Breast epithelium (tissue), 4 donors: Measurements from ENCODE around the gene HIP1. TPM values are rescaled to one million over a fixed set of nuclear protein-coding genes. Genes with fewer than 3 reads are reported as not detected.
"Not testable (repeated sequence)": the region's sequence is repeated elsewhere in the genome, so short reads cannot be mapped to it uniquely, and the experiment has no call there.

Experiments used
- DNase-seq, 2 donors: peaks; one replicate each; pipeline ENCODE4 v3.0.0-alpha.2; 2019; ENCODE audit warnings: low spot score in 2 of 2
- H3K27ac ChIP-seq, 2 donors: fragments of 200-600 bp; sonication (generic) in 1 of 2; one replicate each; pipeline ENCODE4 v1.5.1; 2016 to 2019; ENCODE audit warnings: mild to moderate bottlenecking in 1 of 2
- H3K27me3 ChIP-seq, 2 donors: fragments of 200-600 bp; sonication (generic) in 1 of 2; one replicate each; pipeline versions ENCODE4 v1.5.1 to v1.6.0; 2017 to 2019; ENCODE audit warnings: control low read depth in 1 of 2, mild to moderate bottlenecking in 1 of 2
- H3K36me3 ChIP-seq: fragments of 200-600 bp; one replicate; pipeline ENCODE4 v1.5.1; 2019
- H3K4me1 ChIP-seq, 2 donors: fragments of 200-600 bp; sonication (generic); one replicate each; pipeline ENCODE4 v1.5.1; 2016 to 2019; ENCODE audit warnings: control low read depth in 1 of 2
- H3K4me3 ChIP-seq, 3 donors: fragments of 200-600 bp; sonication (generic); 1 replicate in 2 of 3; 2 replicates in 1 of 3; pipeline ENCODE4 v1.5.1; 2016 to 2019; ENCODE audit warnings: mild to moderate bottlenecking in 3 of 3, moderate library complexity in 2 of 3
- H3K9me3 ChIP-seq, 2 donors: fragments of 200-600 bp; sonication (generic) in 1 of 2; one replicate each; pipeline ENCODE4 v1.5.1; 2016 to 2019; ENCODE audit warnings: control low read depth in 1 of 2
- POLR2A ChIP-seq: fragments of 450-650 bp; IDR thresholded peaks from one replicate; pipeline ENCODE4 v1.6.1; 2016; ENCODE audit warnings: antibody characterized with exemption, mild to moderate bottlenecking, moderate library complexity
- POLR2AphosphoS5 ChIP-seq, 3 donors: sonication (generic); formaldehyde crosslinking; IDR thresholded peaks; one replicate each; pipeline ENCODE4 v1.6.1; 2017; ENCODE audit warnings: antibody characterized with exemption in 3 of 3
- intact Hi-C: fragments of 100-400 bp; cut with DNase I; formaldehyde crosslinking; loops from one replicate; pipeline ENCODE4 v1.15.1; 2023; ENCODE audit warnings: low total_unique reads
- total RNA-seq, 3 donors: library from RNA; depleted of rRNA; stranded (reverse); fragments of >200 nt; gene quantifications; one replicate each; pipeline ENCODE4 v1.1.0, GENCODE V29; 2016
- TF ChIP-seq, protein P1 (sequence below), 3 donors: fragments of 450-650 bp; IDR thresholded peaks; one replicate each; pipeline ENCODE4 v1.5.1; 2016 to 2017; ENCODE audit warnings: antibody characterized with exemption in 3 of 3, mild to moderate bottlenecking in 3 of 3, moderate library complexity in 3 of 3

The HIP1 gene
- total RNA-seq, 3 donors from 2014 or later = 20.6 to 24.6 (median 23.8) TPM

DNA sequence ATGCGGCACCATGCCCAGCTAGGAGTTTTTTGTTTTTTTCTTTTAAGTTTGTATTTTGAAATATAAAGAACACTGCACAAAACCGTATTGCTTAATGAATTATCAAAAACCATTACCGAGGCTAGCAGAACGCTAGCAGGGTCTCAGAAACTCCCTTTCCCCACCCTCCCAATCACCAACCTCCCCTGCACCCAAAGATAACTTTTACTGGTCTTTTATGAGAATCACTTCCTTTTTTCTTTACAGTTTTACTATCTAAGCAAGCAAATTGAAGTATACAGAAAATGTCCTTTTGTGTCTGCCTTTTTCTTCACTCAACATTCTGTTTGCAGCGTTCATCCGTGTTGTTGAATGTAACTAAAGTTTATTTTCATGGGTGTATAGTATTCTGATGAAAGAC lies 13.4 kb downstream of the HIP1 start:
- DNase-seq = no peak
- Histone ChIP-seq H3K36me3 (no peaks in the 10 kb centered on the region), H3K9me3 (no peaks in the 10 kb centered on the region), H3K4me3 (no peak overlapping the region), H3K4me1 (no peaks in the 10 kb centered on the region), H3K27me3 (no peaks in the 10 kb centered on the region), H3K27ac (no peak overlapping the region)
- TF ChIP-seq, protein P1, sequence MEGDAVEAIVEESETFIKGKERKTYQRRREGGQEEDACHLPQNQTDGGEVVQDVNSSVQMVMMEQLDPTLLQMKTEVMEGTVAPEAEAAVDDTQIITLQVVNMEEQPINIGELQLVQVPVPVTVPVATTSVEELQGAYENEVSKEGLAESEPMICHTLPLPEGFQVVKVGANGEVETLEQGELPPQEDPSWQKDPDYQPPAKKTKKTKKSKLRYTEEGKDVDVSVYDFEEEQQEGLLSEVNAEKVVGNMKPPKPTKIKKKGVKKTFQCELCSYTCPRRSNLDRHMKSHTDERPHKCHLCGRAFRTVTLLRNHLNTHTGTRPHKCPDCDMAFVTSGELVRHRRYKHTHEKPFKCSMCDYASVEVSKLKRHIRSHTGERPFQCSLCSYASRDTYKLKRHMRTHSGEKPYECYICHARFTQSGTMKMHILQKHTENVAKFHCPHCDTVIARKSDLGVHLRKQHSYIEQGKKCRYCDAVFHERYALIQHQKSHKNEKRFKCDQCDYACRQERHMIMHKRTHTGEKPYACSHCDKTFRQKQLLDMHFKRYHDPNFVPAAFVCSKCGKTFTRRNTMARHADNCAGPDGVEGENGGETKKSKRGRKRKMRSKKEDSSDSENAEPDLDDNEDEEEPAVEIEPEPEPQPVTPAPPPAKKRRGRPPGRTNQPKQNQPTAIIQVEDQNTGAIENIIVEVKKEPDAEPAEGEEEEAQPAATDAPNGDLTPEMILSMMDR (IDR thresholded peaks at IDR 0.05) = no peak
- TF ChIP-seq POLR2AphosphoS5 (IDR thresholded peaks at IDR 0.05) (no peak), POLR2A (no peak)
- intact Hi-C loops = no loop called here

DNA sequence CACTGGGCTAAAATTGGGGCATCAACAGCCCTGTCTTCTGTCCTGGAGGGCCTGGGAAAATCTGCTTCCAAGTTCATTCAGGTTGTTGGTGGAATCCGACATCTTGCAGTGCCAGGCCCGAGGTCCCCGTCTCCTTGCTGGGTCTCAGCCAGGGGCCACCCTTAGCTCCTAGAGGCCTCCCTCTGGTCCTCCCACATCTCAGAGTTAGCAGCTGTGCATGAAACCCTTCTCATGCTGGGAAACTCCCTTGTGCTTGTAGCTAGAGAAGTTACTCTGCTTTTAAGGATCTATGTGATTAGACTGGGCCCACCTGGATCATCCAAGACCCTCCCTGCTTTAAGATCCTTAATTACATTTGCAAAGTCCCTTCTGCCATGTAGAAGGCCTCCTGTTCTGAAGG lies 15.3 kb downstream of the HIP1 start:
- Histone ChIP-seq H3K4me3 (no peak overlapping the region), H3K27ac (no peak overlapping the region), H3K4me1 (no peaks in the 10 kb centered on the region), H3K9me3 (no peaks in the 10 kb centered on the region), H3K27me3 (no peaks in the 10 kb centered on the region), H3K36me3 (no peaks in the 10 kb centered on the region)
- DNase-seq = no peak
- no peak for TF ChIP-seq POLR2A
- no peak for TF ChIP-seq POLR2AphosphoS5 (IDR thresholded peaks at IDR 0.05)
- TF ChIP-seq, protein P1 (IDR thresholded peaks at IDR 0.05) = no peak
- intact Hi-C loops = no loop called here

DNA sequence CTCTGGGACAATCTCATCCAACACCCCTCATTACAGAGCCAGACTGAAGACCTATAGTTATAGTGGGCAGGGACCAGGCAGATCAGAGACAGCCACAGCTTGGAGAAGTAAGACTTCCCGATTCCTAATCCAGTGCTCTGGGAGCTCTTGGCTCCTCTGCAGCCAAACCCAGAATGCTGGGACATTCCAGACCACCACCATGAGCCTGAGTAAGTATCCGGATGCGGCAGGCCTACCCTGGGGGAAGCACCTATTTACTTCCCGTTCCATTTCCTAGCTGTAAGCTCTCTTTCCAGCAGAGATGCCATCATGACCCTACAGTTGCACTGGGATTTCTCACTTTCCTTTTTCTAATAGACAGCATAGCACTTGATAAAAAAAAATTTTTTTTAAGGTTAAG lies 16.4 kb downstream of the HIP1 start:
- no peaks in the 10 kb centered on the region for H3K36me3 ChIP-seq
- DNase-seq = no peak
- no peak overlapping the region for H3K4me3 ChIP-seq
- no peaks in the 10 kb centered on the region for H3K27me3 ChIP-seq
- H3K4me1 ChIP-seq = no peaks in the 10 kb centered on the region
- no peak overlapping the region for H3K27ac ChIP-seq
- TF ChIP-seq POLR2A (no peak), POLR2AphosphoS5 (IDR thresholded peaks at IDR 0.05) (no peak)
- TF ChIP-seq, protein P1 (IDR thresholded peaks at IDR 0.05) = no peak
- intact Hi-C loops = no loop called here
- no peaks in the 10 kb centered on the region for H3K9me3 ChIP-seq

DNA sequence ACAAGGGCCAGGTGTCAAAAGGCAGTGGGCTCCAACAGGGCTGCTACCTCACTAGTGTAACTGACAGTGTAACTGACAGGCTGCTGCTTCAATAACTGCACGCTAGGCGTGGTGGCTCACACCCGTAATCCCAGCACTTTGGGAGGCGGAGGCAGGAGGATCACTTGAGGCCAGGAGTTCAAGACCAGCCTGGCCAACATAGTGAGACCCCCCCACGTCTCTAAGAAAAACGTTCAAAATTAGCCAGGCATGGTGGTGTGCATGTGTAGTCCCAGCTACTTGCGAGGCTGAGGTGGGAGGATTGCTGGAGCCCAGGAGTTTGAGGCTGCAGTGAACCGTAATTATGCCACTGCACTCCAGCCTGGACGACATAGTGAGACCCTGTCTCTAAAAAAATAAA lies 16.8 kb downstream of the HIP1 start:
- H3K9me3 ChIP-seq, H3K36me3 ChIP-seq, H3K4me3 ChIP-seq, intact Hi-C loops, DNase-seq, H3K27ac ChIP-seq, H3K27me3 ChIP-seq, H3K4me1 ChIP-seq: not testable (repeated sequence)

DNA sequence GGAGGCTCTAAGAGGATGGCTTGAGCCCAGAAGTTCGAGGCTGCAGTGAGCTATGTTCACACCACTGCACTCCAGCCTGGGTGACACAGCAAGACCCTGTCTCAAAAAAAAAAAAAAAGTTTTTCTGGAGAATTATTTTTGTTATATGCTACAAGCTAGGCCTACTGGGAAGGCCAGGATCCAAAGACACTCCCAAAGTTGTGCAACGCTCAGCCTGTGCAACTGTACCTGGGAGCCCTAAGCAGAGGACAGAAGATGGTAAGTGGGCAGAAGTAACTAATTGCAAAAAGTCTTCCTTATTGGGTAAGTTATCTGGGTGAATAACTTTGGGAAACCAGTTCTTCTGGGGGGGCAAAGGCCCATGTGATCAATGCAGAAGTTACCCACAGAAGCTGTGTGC lies 17.3 kb downstream of the HIP1 start:
- intact Hi-C loops = no loop called here

More for the DNA sequence above, 17.3 kb downstream of the HIP1 start:
- H3K4me1 ChIP-seq = no peaks in the 10 kb centered on the region
- no peaks in the 10 kb centered on the region for H3K27me3 ChIP-seq
- no peak overlapping the region for H3K27ac ChIP-seq
- no peaks in the 10 kb centered on the region for H3K36me3 ChIP-seq
- H3K9me3 ChIP-seq = no peaks in the 10 kb centered on the region
- no peak for DNase-seq
- no peak overlapping the region for H3K4me3 ChIP-seq
- TF ChIP-seq POLR2A (no peak), POLR2AphosphoS5 (IDR thresholded peaks at IDR 0.05) (no peak)
- TF ChIP-seq, protein P1 (IDR thresholded peaks at IDR 0.05) = no peak
